ENCODE results near the gene ASL. TPM values are rescaled to one million over a fixed set of nuclear protein-coding genes. Genes with fewer than 3 reads are reported as not detected.

Gene ASL
- total and polyA plus RNA-seq, 9 of the 15 experiments (the other 6 are each of a cell fraction or from before 2014, with no cell fraction given): 2.6 to 67.0 (median 33.3) TPM

GRCh38 chr7:66099551-66100407, 24.2 kb downstream of the ASL start (continued):
- TF ChIP-seq DEAF1 (CRISPR knock-in tag; IDR thresholded peaks at IDR 0.05) (no peak), ZNF436 (CRISPR knock-in tag; IDR thresholded peaks at IDR 0.05) (no peak), KAT2B (IDR thresholded peaks at IDR 0.05; ENCODE audit: low read depth, low read length) (no peak), RREB1 (CRISPR knock-in tag; IDR thresholded peaks at IDR 0.05) (peak; percentile 12; the same call in 1 of the 2 replicates), ELK1 (CRISPR knock-in tag; IDR thresholded peaks at IDR 0.05) (no peak), KDM2B (CRISPR knock-in tag; IDR thresholded peaks at IDR 0.05) (no peak), TAF1 (IDR thresholded peaks at IDR 0.05; ENCODE audit: control insufficient read depth, extremely low read depth, insufficient read depth, low read length, severe bottlenecking) (peak; percentile 25), MBD1 (CRISPR knock-in tag; IDR thresholded peaks at IDR 0.05) (no peak), EP300 (IDR thresholded peaks at IDR 0.05; ENCODE audit: low read length) (no peak), CHCHD3 (CRISPR knock-in tag; IDR thresholded peaks at IDR 0.05) (no peak), C11orf30 (IDR thresholded peaks at IDR 0.05; ENCODE audit: low read depth) (no peak), THAP7 (CRISPR knock-in tag; IDR thresholded peaks at IDR 0.05) (no peak), BACH1 (tag; IDR thresholded peaks at IDR 0.05) (no peak)

All from K562 (cell line).